ENCODE measurements around the gene MYO1C. TPM values are rescaled to one million over a fixed set of nuclear protein-coding genes. Genes with fewer than 3 reads are reported as not detected.
A peak's percentile ranks its signal among the peaks of the same experiment; 100 is the strongest.
"Not testable (repeated sequence)": the region's sequence is repeated elsewhere in the genome, so short reads cannot be mapped to it uniquely, and the experiment has no call there.

Gene MYO1C
- total RNA-seq, 1 donor from 2014 or later = 9.0 TPM

DNA sequence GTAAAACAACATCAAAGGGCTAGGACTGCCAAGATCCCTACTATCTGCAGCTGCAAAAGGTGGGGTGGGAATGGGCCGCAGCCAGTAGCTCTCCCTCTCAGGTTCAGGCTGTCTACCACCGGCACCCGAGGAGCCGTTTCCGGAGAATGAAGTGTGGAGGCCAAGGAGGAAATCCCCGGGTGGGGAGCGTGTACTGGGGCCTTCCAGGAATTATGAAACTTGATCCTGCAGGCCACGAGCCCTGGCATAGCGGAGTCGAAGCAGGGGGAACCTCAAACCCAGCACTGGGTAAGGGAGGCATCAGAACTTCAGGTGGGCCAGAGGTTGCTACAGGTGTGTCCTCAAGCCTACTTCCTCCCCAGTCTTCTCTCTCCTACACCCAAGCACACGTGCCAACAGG is 18.8 kb upstream of the MYO1C start:
- no peak for DNase-seq (ENCODE audit: low spot score in 2 of 2)
- FAIRE-seq = no peak

DNA sequence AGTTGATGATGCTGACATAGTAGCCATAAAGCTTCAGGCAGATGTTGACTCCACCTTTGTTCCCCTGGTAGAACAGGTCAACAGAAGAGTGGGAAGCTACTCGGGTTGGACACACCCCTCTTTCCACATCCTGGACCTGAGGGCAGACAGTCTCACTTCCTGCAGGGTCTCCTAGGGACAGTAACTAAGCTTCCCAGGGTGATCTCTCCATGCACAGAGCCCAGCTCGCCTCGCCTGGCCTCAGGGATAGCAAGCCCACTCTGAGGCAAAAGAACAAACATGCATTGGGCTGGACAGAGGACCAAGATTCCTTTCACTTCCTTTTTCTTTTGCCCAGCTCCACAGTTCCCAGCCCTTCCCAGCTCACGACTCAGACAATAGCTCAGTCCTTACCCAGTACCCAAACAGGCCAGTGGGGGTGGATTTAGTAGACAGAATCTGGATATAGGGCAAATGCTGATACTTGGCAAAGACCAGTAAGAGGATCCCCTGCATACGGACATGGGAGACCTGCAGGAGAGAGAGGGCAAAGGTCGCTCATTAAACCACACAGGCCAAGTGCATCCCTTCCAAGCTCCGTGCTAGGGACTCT is 16.9 kb upstream of the MYO1C start:
- no peak for DNase-seq (ENCODE audit: low spot score in 2 of 2)
- FAIRE-seq = no peak

DNA sequence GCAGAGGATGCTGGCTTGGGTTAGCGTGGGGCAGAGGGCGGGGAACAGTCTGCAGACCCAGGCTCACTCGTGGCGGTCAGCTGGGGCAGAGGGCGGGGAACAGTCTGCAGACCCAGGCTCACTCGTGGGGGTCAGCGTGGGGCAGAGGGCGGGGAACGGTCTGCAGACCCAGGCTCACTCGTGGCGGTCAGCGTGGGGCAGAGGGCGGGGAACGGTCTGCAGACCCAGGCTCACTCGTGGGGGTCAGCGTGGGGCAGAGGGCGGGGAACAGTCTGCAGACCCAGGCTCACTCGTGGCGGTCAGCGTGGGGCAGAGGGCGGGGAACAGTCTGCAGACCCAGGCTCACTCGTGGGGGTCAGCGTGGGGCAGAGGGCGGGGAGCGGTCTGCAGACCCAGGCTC is 16.2 kb upstream of the MYO1C start:
- FAIRE-seq; DNase-seq (ENCODE audit: low spot score in 2 of 2): not testable (repeated sequence)

DNA sequence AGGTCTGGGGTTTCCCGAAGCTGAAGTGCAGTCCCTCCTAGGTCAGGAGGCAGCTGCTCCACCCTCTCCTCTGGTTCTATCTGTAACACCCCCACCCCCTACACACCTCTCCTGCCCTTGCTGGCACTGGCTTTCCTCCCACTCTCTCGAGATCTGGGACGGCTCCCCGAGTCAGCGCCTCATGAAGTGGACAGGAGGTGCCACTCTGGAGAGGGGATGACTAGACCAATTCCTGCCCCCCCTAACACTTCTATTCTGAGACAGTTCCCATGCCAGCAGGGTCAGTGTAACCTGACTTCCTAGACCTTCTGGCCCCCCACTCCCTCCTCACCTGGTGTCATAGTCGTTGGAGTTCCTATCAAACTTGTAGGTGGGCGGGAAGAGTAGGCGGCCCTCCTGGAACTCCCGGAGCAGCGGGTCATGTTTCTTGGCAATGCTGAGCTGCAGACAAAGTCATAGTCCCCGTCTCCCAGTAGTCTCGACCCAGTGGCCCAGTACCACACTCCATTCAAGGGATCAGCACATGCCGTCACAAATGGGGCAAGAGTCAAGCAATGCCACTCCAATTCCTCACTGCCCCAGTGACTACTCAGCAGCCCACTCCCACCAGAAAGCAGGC is 14.3 kb upstream of the MYO1C start:
- DNase-seq (ENCODE audit: low spot score in 2 of 2) = no peak
- FAIRE-seq = no peak

DNA sequence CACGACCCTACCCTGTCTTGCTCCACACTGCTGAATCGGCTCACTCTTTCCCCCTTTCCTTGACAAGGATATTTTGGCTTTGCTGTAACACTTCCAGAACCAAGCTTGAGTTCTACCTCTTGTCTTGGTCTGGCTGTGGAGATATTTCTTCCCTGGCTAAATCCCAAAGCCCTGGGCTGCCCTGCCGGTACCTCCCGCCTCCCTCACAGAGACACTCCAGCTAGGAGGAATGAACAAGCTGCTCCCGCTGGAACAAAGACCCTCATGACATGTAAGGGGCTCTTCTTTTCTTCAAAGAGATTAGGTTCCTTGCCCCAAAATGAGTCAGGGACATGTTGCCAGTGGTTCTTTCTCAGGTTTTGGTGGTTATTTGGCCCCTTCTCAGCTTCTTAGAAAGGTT is 13.1 kb upstream of the MYO1C start:
- FAIRE-seq (no peak), DNase-seq (ENCODE audit: low spot score in 2 of 2) (no peak)

DNA sequence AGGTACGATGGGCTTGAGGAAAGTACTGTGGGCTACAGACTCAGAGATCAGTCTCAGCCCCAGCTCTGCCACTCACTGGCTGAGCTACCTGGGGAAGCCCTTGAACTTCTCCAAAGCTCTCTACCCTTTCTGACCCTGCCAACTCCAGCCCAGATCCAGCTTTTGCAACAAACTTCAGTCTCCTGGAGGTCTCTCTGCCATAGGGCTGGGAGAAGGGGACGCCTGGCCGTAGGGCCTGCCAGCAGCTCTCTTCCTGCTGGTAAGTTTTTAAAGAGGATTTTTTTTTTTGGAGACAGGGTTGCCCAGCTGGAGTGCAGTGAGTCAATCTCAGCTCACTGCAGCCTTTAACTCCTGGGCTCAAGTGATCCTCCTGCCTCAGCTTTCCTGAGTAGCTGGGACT is 12.4 kb upstream of the MYO1C start:
- no peak for FAIRE-seq
- no peak for DNase-seq (ENCODE audit: low spot score in 2 of 2)

DNA sequence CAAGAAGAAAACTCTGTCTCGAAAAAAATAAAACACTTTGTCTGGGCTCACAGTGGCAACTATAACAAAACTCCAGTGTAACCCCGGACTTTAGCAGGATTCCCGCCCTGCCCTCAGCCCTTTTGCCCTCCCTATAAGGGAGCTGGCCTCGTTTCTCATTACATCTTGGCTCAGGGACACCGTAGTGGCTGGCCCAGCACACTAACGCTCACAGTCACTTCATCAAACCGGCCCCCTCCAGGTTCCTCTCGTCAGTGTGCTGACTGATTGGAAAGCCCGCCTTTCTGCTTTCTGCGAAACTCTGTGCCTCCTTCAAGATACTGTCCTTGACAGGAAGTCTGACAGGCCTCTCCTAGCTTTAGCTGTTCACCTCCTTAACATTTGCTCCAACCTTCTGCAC is 11.2 kb upstream of the MYO1C start:
- FAIRE-seq (no peak), DNase-seq (ENCODE audit: low spot score in 2 of 2) (no peak)

DNA sequence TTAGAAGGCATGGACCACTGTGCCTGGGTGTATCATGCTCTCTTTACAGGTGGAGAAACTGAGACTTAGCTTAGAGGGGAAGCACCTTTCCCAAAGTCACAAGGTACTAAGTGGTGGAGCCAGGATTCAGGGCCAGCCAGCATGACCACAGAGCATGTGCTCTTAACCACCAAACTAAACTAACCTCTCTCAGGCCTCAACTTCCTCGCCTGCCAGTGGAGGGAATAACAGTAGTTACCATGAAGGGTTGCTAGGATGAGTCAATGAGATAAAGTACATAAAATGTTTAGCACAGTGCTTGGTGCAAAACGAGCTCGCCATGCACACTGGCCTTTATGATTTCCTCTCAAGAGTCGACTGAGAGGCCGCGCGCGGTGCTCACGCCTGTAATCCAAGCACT is 6.4 kb upstream of the MYO1C start:
- DNase-seq (ENCODE audit: low spot score in 2 of 2) = no peak
- no peak for FAIRE-seq

DNA sequence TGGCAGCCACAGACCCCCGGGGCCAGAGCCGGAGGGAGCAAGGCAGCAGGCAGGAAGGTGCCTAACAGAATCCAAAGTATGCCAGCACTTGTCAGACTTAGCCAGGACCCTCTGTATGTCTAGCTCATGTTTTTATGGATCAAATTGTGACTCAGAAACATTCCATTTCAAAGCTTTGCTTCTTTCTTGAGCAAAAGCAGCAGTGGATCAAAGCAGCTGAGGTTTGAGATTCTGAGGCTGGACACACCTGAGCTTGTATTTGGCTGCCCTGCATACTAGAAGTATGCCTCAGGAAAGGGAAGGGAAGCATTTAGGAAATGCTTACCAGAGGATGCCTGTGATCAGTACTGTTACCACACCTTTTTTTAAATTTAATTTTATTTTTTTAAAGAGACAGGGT is 5.7 kb upstream of the MYO1C start:
- FAIRE-seq (no peak), DNase-seq (ENCODE audit: low spot score in 2 of 2) (no peak)

DNA sequence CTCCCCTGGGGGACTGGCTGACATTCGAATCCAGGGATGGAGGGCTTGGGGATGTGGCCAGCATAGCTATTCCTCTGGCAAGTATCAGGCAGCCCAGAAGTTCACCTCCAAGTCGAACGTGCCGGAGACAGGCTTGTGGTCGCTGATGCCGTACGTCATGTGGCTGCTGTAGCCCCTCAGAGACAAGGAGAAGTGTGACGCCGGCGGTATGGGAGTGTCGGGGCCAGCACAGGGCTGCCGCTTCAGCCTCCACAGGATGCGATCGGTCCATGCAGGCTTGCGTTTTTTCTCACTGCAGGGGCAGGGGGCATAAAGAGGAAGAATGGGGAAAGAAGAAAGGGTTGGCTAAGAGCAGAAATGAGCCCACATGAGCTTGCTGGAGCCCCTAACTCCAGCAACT is 5.3 kb upstream of the MYO1C start:
- FAIRE-seq = no peak
- no peak for DNase-seq (ENCODE audit: low spot score in 2 of 2)

DNA sequence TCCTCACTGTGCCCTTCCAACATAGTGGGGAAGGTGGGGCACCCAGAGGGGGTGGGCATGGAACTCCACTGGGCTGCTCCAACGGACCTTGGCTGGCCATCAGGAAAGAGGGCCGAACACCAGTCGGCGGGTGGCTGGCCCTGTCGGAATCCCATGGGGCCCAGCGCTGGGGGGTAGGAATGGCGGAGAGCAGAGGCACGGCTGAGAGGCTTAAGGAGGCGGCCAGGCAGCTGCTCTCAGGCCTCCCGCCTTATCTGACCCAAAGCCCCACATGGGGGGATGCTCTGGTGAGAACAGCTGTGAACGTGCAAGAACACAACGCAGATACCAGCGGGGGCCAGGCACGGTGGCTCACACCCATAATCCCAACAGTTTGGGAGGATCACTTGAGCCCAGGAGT is 4.4 kb upstream of the MYO1C start:
- FAIRE-seq (no peak), DNase-seq (ENCODE audit: low spot score in 2 of 2) (no peak)

DNA sequence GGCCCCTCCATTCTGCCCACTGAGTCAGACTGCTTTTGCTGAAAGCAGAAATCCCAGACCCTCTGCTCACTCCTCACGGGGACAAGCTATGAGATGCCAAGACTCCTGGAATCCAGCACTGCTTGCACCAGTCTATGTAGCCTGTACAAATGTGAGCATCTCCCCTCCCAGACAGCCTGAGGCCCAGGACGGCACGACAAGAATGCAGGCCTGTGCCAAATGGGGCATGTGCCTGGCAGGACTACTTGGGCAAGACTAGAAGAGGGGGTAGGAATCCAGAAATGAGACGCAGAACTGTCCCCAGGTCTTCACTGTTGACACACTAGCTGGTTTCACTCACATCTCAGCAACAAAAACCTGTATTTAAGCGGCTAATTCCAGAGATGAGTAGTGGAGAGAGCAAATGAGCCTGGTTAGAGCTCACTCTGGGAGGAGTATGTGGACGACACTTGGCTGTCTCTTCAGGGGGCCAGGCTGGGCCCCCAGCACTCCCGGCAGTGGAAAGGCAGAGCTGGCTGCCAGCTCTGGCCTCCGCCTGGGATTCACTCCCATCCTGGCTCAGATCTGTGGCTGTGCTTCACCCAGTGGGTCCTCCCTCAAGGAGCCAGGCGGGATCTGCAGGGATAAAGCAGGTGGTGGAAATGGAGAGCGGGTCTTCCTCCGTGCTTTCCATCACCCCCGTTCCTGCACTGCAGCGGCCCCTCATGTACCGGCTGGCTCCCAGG is 2.9 kb upstream of the MYO1C start:
- FAIRE-seq (no peak), DNase-seq (ENCODE audit: low spot score in 2 of 2) (no peak)

DNA sequence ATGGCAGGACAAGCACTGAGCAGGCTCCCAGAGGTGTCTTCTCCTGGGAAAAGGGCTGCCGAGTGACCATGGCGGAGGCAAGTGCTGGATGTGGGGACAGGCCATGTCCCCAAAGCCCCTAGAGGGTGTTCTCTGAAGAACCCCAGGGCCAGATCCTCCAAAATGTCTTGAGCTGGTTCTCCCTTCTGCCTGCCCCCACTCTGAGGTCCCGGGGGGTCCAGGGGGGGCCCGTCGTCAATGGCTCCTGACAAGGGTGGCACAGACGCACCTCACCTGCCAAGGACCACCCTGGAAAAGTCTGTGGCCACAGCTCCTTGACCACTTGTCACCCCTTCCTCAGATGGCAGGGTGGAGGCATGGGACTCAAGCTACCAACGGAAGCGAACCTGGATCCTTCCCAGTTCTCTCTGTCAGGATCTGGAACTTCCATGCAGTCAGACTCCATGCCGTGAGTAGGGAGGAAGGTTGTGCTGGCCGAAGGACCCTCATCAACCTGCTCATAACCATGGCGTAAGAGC is 2.3 kb upstream of the MYO1C start:
- no peak for DNase-seq (ENCODE audit: low spot score in 2 of 2)
- FAIRE-seq = no peak

DNA sequence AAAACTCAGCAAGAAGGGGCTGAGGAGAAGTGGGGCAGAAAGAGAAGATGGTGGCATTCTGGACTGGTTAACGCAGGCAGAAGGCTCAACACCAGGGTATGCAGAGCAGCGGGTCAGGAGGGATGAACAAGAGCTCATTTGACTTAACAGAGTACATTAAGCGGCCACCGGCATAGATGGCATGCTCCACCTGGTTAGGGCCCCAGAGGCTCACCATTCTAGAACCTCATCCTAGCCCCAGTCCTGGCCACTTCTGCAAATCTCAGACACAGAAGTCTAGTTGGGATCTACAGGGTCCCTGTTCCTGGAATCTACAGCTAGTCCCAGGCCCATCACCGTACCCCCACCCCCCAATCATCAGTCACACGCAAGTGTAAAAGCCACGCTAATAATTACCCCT is 1.7 kb upstream of the MYO1C start:
- no peak for DNase-seq (ENCODE audit: low spot score in 2 of 2)
- no peak for FAIRE-seq

DNA sequence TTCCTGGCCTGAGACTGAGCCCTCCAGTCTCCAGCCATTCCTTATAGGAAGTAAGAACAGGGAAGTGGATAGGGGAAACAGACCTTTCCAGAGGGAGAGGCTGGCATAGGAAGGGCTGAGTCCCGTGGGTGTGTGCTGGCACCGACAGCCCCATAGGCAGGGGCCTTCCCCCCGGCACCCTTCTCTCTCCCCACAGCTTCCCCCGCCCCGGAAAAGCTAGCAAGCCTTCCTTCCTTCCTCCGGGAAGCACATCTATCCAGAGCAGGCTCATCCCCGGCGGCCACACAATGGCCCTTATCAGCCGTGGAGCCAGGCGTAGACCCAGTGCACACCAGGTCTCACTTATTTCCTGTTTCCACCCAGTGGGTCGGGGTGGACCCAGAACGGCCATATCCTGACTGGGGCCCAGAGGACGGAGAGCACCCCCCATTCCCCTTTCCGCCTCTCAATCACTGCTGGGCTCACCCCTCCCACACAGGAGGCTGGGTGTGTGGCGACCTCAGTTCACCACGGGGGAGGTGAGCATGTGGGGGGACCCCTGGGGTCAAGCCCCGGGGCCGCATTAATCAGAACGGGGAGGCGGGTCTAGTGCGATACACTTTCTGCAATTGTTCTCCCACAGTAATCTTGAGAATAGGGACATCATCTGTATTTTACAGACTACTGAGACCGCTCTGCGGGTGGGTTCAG is 950 bp upstream of the MYO1C start:
- FAIRE-seq (no peak), DNase-seq (ENCODE audit: low spot score in 2 of 2) (no peak)

DNA sequence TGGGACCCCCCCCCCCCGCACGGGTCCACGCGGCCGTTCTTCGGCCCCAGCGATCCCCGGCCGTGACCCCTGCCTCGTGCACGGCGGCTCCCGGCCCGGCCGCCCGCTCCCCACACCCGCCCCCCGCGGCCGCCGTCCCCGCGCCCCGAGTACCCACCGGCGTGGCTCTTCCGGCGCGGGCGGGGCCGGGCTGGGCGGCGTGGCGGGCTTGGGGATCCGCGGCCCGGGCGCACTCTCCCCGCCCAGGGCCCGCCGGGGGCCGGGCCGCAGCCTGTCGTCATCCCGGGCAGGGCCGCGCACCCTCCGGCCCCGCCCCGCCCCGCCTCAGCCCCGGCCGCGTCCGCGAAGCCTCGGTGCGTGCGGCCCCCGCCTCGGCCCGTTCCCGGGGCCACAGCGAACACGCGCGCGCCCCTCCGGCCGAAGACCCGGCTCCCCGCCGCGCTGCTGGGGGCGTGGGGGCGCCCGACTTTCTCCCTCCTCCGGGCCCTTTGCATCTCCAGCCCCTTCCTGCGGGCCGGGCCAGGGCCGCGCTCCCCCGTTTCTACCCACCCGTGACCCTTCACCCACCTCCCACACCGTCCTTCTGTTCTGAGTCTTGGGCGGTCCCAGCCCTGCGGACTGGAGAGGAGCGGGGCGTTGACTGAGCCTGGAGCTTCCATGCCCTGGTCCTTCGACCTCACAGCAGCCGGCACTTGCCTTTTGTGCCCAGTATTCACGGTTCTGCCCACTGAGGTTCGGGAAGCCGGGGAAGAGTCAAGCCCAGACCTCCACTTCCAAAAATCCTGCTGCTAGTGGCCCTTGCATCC is 840 bp downstream of the MYO1C start:
- DNase-seq (ENCODE audit: low spot score in 2 of 2) (peak; percentile 88 to 90), FAIRE-seq (no peak)

DNA sequence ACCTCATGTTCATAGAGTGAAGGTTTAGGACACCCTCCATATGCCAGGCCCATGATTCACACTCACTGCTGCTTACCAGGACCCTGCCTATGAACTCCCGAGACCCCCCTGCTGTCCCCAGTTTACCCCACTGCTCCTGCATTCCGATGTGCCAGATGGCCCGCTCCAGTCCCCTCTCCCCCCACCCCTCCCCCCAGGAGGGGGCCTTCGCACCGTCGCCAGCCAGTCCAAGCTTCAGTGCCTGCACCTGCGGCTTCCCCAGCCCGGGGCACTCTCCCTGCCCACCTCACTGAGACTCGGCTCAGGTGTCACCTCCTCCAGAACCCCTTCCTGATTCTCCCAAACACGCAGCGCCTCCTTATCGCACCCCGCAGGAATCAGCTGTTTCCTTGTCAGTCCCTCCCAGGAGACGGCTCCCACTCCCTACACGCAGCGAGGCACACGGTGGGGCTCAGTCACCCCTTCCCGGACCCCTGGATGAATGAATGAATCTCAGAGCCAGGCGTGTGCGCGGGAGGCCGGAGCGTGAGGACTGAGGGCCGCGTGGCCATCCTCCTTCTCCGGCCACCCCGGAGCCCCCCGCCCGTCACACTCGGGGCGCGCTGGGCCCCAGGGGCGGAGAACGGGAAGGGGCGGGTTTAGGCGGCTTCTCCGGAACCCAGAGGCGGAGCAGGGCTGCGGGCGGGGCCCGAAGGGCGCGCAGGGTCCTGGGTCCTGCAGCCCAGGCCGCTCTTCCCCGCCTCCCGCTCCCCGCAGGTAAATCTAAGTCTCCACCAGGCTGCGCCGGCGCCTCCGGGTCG is 1.6 kb downstream of the MYO1C start:
- peak; percentile 71 to 77 for DNase-seq (ENCODE audit: low spot score in 2 of 2)
- no peak for FAIRE-seq

DNA sequence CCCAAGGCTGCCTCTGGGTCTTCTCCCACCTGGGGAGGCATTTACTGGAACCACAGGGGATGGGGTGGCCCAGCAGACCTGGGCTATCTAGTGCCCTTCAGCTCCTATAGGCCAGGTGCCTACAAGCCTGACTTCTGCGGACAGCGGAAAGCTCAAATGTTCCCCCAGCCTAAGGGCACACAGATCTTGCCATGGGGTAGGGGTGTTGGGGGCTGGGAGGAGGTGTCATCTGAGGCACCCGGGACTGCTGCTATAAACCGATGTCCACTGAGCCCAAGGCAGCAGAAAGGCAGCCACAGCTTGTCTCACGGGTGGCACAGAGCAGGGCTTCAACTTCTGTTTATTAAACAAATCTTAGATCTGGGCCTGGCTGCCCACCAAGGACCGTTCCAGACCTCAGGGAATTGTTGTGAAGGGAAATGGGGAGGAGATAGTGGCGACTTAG is 3.6 kb downstream of the MYO1C start:
- FAIRE-seq (no peak), DNase-seq (ENCODE audit: low spot score in 2 of 2) (no peak)

DNA sequence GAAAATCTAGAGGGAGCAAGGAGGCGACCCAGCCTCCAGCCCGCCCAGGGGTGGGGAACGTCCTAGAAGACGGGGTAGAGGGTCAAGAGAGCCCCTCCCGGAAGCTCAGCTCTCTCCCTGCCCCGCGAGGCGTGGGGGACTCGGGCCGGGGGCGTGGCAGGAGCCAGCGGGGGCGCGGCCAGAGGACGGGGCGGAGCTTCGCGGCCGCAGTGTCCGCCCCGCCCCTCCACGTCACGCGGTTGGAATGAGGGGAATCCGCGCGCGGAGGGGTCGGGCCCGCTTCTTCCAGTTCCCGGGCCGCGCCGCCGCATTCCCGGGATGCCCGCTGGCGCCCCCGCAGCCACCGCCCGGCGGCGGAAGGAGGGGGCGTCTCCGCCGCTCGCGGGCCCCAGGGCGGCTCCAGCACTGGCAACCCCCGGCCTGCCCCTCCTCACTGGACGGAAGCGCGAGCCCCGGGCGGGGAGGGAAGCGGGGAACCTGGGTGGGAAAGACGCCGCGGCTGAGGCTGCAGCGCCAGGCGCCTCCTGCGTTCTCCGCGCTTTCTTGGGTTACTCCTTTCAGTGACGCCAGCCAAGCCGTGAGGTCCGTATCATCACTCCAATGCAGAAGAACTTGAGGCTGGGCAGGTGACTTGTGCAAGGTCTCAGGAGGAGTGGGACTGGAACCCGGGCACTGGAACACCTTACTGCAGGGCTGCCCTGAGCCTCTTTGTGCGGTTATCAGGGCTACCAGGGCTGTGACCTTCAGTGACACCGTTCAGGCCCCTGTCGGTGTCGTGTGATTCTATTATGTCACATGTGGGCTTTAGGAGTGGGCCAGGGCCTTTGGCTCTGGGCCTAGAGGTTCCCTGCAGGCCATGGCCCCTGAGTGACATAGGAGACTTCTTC is 4.3 kb downstream of the MYO1C start:
- FAIRE-seq (no peak), DNase-seq (ENCODE audit: low spot score in 2 of 2) (peak; percentile 93 to 96)
